DND-41 (cell line): ENCODE results near the gene ZNF652.
A peak's percentile ranks its signal among the peaks of the same experiment; 100 is the strongest.
"Not testable (repeated sequence)": the region's sequence is repeated elsewhere in the genome, so short reads cannot be mapped to it uniquely, and the experiment has no call there.

Source experiments
- ATAC-seq: fragments of 200-7000 bp; cut with Tn5 transposase; 3 replicates; pipeline ENCODE4 v1.9.1; 2021; ENCODE audit warnings: low read depth; ENCODE audit not compliant: insufficient read depth
- DNase-seq: peaks from one replicate; pipeline ENCODE4 v3.0.0-alpha.2; 2020
- H2AFZ ChIP-seq: 2 replicates; pipeline ENCODE4 v1.6.0; 2012; ENCODE audit warnings: low read depth, low read length
- H3K27ac ChIP-seq: 2 replicates; pipeline ENCODE4 v1.5.1; 2012; ENCODE audit warnings: low read length, inconsistent platforms
- H3K27me3 ChIP-seq: fragments of 200-600 bp; sonication (generic); 2 replicates; pipeline ENCODE4 v1.6.0; 2012; ENCODE audit warnings: low read length, mild to moderate bottlenecking, inconsistent platforms; ENCODE audit not compliant: insufficient read depth, poor library complexity
- H3K36me3 ChIP-seq: 2 replicates; pipeline ENCODE4 v1.5.1; 2012; ENCODE audit warnings: low read length, inconsistent platforms; ENCODE audit not compliant: insufficient read depth
- H3K4me1 ChIP-seq: 2 replicates; pipeline ENCODE4 v1.5.1; 2012; ENCODE audit warnings: mild to moderate bottlenecking, low read length; ENCODE audit not compliant: insufficient read depth
- H3K4me2 ChIP-seq: 2 replicates; pipeline ENCODE4 v1.6.0; 2012; ENCODE audit warnings: mild to moderate bottlenecking, moderate library complexity, low read length, inconsistent platforms; ENCODE audit not compliant: insufficient read depth
- H3K4me3 ChIP-seq, 2 experiments: fragments of 200-600 bp in 1 of 2; shearing (Covaris generic) in 1 of 2; 2 replicates each; pipeline ENCODE4 v1.5.1; 2012 to 2016; ENCODE audit warnings: inconsistent platforms in 2 of 2, low read length in 2 of 2, mild to moderate bottlenecking in 2 of 2, low read depth in 1 of 2, moderate library complexity in 1 of 2
- H3K79me2 ChIP-seq: 2 replicates; pipeline ENCODE4 v1.6.0; 2012; ENCODE audit warnings: low read length, inconsistent platforms; ENCODE audit not compliant: insufficient read depth
- H3K9ac ChIP-seq: 2 replicates; pipeline ENCODE4 v1.6.0; 2012; ENCODE audit warnings: low read depth, mild to moderate bottlenecking, inconsistent platforms, low read length, moderate library complexity
- H3K9me3 ChIP-seq: 2 replicates; pipeline ENCODE4 v1.5.1; 2012; ENCODE audit warnings: low read length, moderate library complexity, mild to moderate bottlenecking, inconsistent platforms; ENCODE audit not compliant: insufficient read depth, severe bottlenecking
- H4K20me1 ChIP-seq: 2 replicates; pipeline ENCODE4 v1.6.0; 2012; ENCODE audit warnings: low read length; ENCODE audit not compliant: insufficient read depth
- EZH2 ChIP-seq: IDR thresholded peaks from 3 replicates; pipeline ENCODE4 v1.6.1; 2012; ENCODE audit warnings: borderline replicate concordance, low read depth, mild to moderate bottlenecking, moderate library complexity, low read length, inconsistent platforms; ENCODE audit not compliant: severe bottlenecking
- TF ChIP-seq, protein P1 (sequence below): IDR thresholded peaks from 2 replicates; pipeline ENCODE4 v1.5.1; 2012; ENCODE audit warnings: borderline replicate concordance, low read length, moderate library complexity, mild to moderate bottlenecking; ENCODE audit not compliant: poor library complexity, severe bottlenecking; ENCODE audit errors: extremely low read depth

ZNF652 gene

DNA sequence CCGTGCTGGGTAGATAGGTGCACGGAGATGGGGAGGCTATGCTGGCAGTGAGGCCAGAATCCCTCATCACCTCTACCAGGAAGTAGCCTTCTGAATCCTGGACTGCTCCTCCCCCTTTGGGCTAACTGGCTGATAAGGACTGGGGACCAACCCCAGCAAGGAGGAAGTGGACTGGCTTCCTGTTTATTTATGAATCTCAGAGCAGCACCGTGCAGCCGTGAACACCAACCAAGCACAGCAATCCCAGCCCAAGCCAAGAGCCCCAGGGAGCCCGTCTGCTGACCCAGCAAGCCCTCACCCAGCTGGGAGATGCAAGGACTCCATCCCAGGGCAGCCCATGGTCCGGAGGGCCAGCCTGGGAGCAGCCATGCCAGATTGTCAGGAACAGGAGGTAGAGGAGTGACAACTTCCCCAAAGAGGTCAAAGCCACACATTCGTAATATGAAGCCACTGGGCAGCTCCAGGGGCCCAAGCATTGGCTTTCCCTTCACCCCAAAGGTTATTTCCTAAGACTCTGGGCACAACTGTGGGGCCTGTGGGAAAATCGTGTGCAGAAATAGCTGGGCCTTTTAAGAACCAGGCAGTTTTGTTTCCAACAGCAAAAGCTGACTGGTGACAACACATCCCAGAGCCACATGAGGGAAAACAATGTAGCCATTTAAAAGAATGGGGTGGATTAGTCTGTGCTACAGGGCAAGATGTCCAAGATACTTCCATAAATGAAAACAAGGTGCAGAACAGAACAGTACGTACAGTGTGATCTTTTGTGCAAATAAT, 28.7 kb upstream of the ZNF652 start:
- TF ChIP-seq EZH2 = no peak
- TF ChIP-seq, protein P1, sequence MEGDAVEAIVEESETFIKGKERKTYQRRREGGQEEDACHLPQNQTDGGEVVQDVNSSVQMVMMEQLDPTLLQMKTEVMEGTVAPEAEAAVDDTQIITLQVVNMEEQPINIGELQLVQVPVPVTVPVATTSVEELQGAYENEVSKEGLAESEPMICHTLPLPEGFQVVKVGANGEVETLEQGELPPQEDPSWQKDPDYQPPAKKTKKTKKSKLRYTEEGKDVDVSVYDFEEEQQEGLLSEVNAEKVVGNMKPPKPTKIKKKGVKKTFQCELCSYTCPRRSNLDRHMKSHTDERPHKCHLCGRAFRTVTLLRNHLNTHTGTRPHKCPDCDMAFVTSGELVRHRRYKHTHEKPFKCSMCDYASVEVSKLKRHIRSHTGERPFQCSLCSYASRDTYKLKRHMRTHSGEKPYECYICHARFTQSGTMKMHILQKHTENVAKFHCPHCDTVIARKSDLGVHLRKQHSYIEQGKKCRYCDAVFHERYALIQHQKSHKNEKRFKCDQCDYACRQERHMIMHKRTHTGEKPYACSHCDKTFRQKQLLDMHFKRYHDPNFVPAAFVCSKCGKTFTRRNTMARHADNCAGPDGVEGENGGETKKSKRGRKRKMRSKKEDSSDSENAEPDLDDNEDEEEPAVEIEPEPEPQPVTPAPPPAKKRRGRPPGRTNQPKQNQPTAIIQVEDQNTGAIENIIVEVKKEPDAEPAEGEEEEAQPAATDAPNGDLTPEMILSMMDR = no peak
- H3K36me3 ChIP-seq = no peaks in the 10 kb centered on the region
- peaks cover 12% of the 10 kb centered on the region for H3K27me3 ChIP-seq
- H4K20me1 ChIP-seq = 0 out of 2 replicates have a peak, but pooled peaks cover 3% of the 10 kb centered on the region
- no peak overlapping the region for H3K4me2 ChIP-seq
- no peak overlapping the region for H3K27ac ChIP-seq
- DNase-seq (no peak), ATAC-seq (no peak)
- H3K9ac ChIP-seq = no peak overlapping the region
- H3K4me1 ChIP-seq = no peaks in the 10 kb centered on the region
- H3K79me2 ChIP-seq = no peaks in the 10 kb centered on the region
- no peaks in the 10 kb centered on the region for H3K9me3 ChIP-seq
- peak overlapping the region; percentile 39; the same call in 1 of the 2 replicates for H2AFZ ChIP-seq
- H3K4me3 ChIP-seq = no peak overlapping the region

GRCh38 chr17:49389514-49390347, 27.7 kb upstream of the ZNF652 start:
- H3K79me2 ChIP-seq, ATAC-seq, H3K36me3 ChIP-seq, H2AFZ ChIP-seq, H3K9me3 ChIP-seq, H3K4me2 ChIP-seq, H3K9ac ChIP-seq, H3K4me1 ChIP-seq, DNase-seq, H4K20me1 ChIP-seq, H3K27ac ChIP-seq, H3K4me3 ChIP-seq: not testable (repeated sequence)
- peaks cover 12% of the 10 kb centered on the region for H3K27me3 ChIP-seq

DNA sequence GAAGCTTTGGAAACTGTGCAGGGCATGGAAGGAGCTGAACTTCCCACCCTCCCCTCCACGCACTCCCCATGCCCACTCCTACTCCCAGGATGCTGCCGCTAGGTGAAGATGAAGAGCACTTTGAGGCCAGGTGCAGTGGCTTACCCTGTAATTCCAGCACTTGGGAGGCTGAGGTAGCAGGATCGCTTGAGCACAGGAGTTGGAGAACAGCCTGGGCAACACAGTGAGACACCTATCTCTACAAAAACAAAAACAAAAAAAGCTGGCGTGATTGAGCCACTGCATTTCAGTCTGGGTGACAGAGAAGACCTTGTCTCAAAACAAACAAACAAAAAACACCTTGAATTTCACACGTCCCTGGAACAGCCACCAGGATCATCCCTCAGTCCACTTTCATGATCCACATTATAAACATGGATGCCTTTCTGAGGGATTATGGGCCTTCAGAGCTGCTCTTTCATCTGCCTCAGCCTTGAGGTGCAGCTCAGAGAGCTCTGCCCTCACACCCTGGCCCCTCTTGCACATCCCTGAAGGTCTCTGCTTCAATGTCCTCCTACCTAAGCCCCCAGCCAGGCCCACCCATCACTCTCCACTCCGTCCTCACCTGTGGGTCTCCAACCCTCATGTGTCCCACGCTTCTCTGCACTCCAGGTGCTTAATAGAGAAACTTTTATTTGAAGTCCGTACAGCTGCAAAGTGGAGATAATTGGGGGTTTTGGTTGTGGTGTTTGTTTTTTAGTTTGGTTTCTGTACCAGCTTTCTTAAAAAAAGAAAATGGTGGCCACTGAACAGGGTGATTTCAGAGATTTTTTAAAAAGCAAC, 26.9 kb upstream of the ZNF652 start:
- Histone ChIP-seq H4K20me1 (0 out of 2 replicates have a peak, but pooled peaks cover 4% of the 10 kb centered on the region), H3K36me3 (no peaks in the 10 kb centered on the region), H3K9me3 (no peaks in the 10 kb centered on the region), H3K27me3 (peaks cover 12% of the 10 kb centered on the region), H3K79me2 (no peaks in the 10 kb centered on the region), H3K4me2 (no peak overlapping the region), H3K9ac (no peak overlapping the region), H2AFZ (no peak overlapping the region), H3K4me1 (no peaks in the 10 kb centered on the region), H3K27ac (no peak overlapping the region), H3K4me3 (no peak overlapping the region)
- DNase-seq (no peak), ATAC-seq (no peak)
- TF ChIP-seq, protein P1 = no peak
- TF ChIP-seq EZH2 = no peak
